HEK293 (cell line): ENCODE data around the gene ZNF804A.

Experiments
- CTCF ChIA-PET: fragments of 350-600 bp; formaldehyde crosslinking; extraction: SDS; loops from one replicate; lab custom pipeline; 2021; ENCODE audit warnings: antibody characterized with exemption; lab: Yijun Ruan, JAX
- POLR2A ChIA-PET: fragments of 300-600 bp; formaldehyde crosslinking; extraction: SDS; loops from one replicate; lab custom pipeline; 2020; ENCODE audit warnings: antibody characterized with exemption, inconsistent platforms; lab: Yijun Ruan, JAX
- H3K27ac ChIP-seq: fragments of 200-500 bp; sonication (Bioruptor generic); 2 replicates; pipeline ENCODE4 v1.5.1; 2014; ENCODE audit warnings: low read depth, low read length, control low read depth, inconsistent platforms; ENCODE audit errors: extremely low read depth
- H3K36me3 ChIP-seq, 2 experiments: fragments of 200-500 bp in 1 of 2; sonication (Bioruptor generic) in 1 of 2; 1 replicate in 1 of 2; 2 replicates in 1 of 2; pipeline ENCODE4 v1.5.1; 2014 to 2017; ENCODE audit warnings: inconsistent platforms in 2 of 2, low read length in 2 of 2; ENCODE audit not compliant: control insufficient read depth in 2 of 2, insufficient read depth in 1 of 2
- H3K4me1 ChIP-seq: fragments of 200-500 bp; sonication (Bioruptor generic); 2 replicates; pipeline ENCODE4 v1.5.1; 2014; ENCODE audit warnings: mild to moderate bottlenecking, low read length, inconsistent platforms; ENCODE audit not compliant: control insufficient read depth, insufficient read depth
- H3K4me3 ChIP-seq: 2 replicates; pipeline ENCODE4 v1.5.1; 2011; ENCODE audit warnings: low read depth, mild to moderate bottlenecking, control low read depth, low read length, moderate library complexity
- H3K9me3 ChIP-seq: fragments of 200-500 bp; sonication (Bioruptor generic); 2 replicates; pipeline ENCODE4 v1.5.1; 2014; ENCODE audit warnings: low read depth, low read length, inconsistent platforms; ENCODE audit not compliant: control insufficient read depth, insufficient read depth
- GLI4 ChIP-seq: fragments of 450-650 bp; formaldehyde crosslinking; IDR thresholded peaks from 2 replicates; pipeline ENCODE4 v1.5.1; 2016; ENCODE audit warnings: missing biosample characterization, missing genetic modification characterization
- HOXD13 ChIP-seq: sonication (generic); formaldehyde crosslinking; IDR thresholded peaks from 2 replicates; pipeline ENCODE4 v1.8.0; 2022; ENCODE audit warnings: missing genetic modification reagents, borderline replicate concordance
- ZBTB21 ChIP-seq: fragments of 450-650 bp; formaldehyde crosslinking; IDR thresholded peaks from 2 replicates; pipeline ENCODE4 v1.5.1; 2017; ENCODE audit warnings: missing biosample characterization, missing genetic modification characterization
- ZFHX2 ChIP-seq: fragments of 450-650 bp; formaldehyde crosslinking; conservative IDR thresholded peaks from 2 replicates; pipeline ENCODE4 v1.5.1; 2016; ENCODE audit warnings: missing biosample characterization, missing genetic modification characterization
- ZNF132 ChIP-seq: fragments of 450-650 bp; formaldehyde crosslinking; IDR thresholded peaks from 2 replicates; pipeline ENCODE4 v1.5.1; 2017; ENCODE audit warnings: missing biosample characterization, missing genetic modification characterization, borderline replicate concordance
- ZNF155 ChIP-seq: fragments of 450-650 bp; formaldehyde crosslinking; IDR thresholded peaks from 2 replicates; pipeline ENCODE4 v1.5.1; 2016; ENCODE audit warnings: missing biosample characterization, missing genetic modification characterization
- ZNF157 ChIP-seq: fragments of 450-650 bp; formaldehyde crosslinking; IDR thresholded peaks from 2 replicates; pipeline ENCODE4 v1.5.1; 2016; ENCODE audit warnings: missing biosample characterization, missing genetic modification characterization
- ZNF2 ChIP-seq: fragments of 450-650 bp; formaldehyde crosslinking; IDR thresholded peaks from 2 replicates; pipeline ENCODE4 v1.5.1; 2016; ENCODE audit warnings: missing biosample characterization, missing genetic modification characterization
- ZNF202 ChIP-seq: fragments of 450-650 bp; formaldehyde crosslinking; IDR thresholded peaks from 2 replicates; pipeline ENCODE4 v1.5.1; 2016; ENCODE audit warnings: missing biosample characterization, missing genetic modification characterization, borderline replicate concordance
- ZNF239 ChIP-seq: fragments of 450-650 bp; formaldehyde crosslinking; IDR thresholded peaks from 2 replicates; pipeline ENCODE4 v1.5.1; 2016; ENCODE audit warnings: missing biosample characterization, missing genetic modification characterization
- ZNF366 ChIP-seq: fragments of 450-650 bp; formaldehyde crosslinking; conservative IDR thresholded peaks from 2 replicates; pipeline ENCODE4 v1.5.1; 2016; ENCODE audit warnings: missing biosample characterization, missing genetic modification characterization
- ZNF416 ChIP-seq: fragments of 450-650 bp; formaldehyde crosslinking; IDR thresholded peaks from 2 replicates; pipeline ENCODE4 v1.5.1; 2016; ENCODE audit warnings: missing biosample characterization, missing genetic modification characterization
- ZNF48 ChIP-seq: fragments of 450-650 bp; formaldehyde crosslinking; IDR thresholded peaks from 2 replicates; pipeline ENCODE4 v1.5.1; 2016; ENCODE audit warnings: missing biosample characterization, missing genetic modification characterization
- ZNF529 ChIP-seq: fragments of 450-650 bp; formaldehyde crosslinking; IDR thresholded peaks from 2 replicates; pipeline ENCODE4 v1.5.1; 2017; ENCODE audit warnings: missing genetic modification characterization, missing biosample characterization; ENCODE audit not compliant: insufficient replicate concordance
- ZNF670 ChIP-seq: fragments of 450-650 bp; formaldehyde crosslinking; IDR thresholded peaks from 2 replicates; pipeline ENCODE4 v1.5.1; 2016; ENCODE audit warnings: missing biosample characterization, missing genetic modification characterization, low read depth
- ZNF747 ChIP-seq: fragments of 450-650 bp; formaldehyde crosslinking; IDR thresholded peaks from 2 replicates; pipeline ENCODE4 v1.5.1; 2016; ENCODE audit warnings: missing biosample characterization, missing genetic modification characterization
- ZNF777 ChIP-seq: fragments of 450-650 bp; formaldehyde crosslinking; IDR thresholded peaks from 2 replicates; pipeline ENCODE4 v1.5.1; 2017; ENCODE audit warnings: missing biosample characterization, missing genetic modification characterization, borderline replicate concordance
- ZNF792 ChIP-seq: fragments of 450-650 bp; formaldehyde crosslinking; IDR thresholded peaks from 2 replicates; pipeline ENCODE4 v1.5.1; 2016; ENCODE audit warnings: missing biosample characterization, missing genetic modification characterization
- TF ChIP-seq, protein P1 (sequence below): fragments of 450-650 bp; formaldehyde crosslinking; IDR thresholded peaks from 2 replicates; pipeline ENCODE4 v1.5.1; 2016; ENCODE audit warnings: missing biosample characterization, missing genetic modification characterization
- TF ChIP-seq, protein P2 (sequence below): fragments of 450-650 bp; formaldehyde crosslinking; IDR thresholded peaks from 2 replicates; pipeline ENCODE4 v1.5.1; 2016; ENCODE audit warnings: missing biosample characterization, missing genetic modification characterization
- TF ChIP-seq, protein P3 (sequence below): fragments of 450-650 bp; formaldehyde crosslinking; IDR thresholded peaks from 2 replicates; pipeline ENCODE4 v1.5.1; 2016; ENCODE audit warnings: missing biosample characterization, missing genetic modification characterization
- TF ChIP-seq, protein P4 (sequence below): fragments of 450-650 bp; formaldehyde crosslinking; IDR thresholded peaks from 2 replicates; pipeline ENCODE4 v1.5.1; 2016; ENCODE audit warnings: missing biosample characterization, missing genetic modification characterization
- TF ChIP-seq, protein P5 (sequence below): fragments of 450-650 bp; IDR thresholded peaks from 2 replicates; pipeline ENCODE4 v1.5.1; 2018; ENCODE audit warnings: missing biosample characterization, missing genetic modification characterization
- TF ChIP-seq, protein P6 (sequence below): fragments of 450-650 bp; formaldehyde crosslinking; IDR thresholded peaks from 2 replicates; pipeline ENCODE4 v1.5.1; 2016; ENCODE audit warnings: missing biosample characterization, missing genetic modification characterization

Gene ZNF804A

DNA sequence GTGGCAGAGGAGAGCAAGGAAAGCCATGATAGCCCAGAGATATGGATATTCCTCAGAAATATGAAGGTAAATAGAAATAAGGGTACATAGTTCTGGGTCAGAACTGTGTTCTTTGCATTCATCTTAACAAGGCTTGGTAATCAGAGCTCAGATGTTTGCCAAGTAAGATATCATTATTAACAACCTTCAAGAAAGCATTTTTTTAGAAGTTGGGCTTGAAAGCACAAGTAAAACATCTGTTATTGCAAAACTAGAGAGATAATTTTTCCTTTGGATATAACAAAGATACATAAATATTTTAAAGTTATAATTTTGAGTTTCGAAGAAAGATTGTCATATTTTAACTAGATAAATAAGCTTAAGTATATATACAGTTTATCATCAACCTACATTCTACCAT, 171.4 kb downstream of the ZNF804A start:
- CTCF ChIA-PET: no interaction called here

DNA sequence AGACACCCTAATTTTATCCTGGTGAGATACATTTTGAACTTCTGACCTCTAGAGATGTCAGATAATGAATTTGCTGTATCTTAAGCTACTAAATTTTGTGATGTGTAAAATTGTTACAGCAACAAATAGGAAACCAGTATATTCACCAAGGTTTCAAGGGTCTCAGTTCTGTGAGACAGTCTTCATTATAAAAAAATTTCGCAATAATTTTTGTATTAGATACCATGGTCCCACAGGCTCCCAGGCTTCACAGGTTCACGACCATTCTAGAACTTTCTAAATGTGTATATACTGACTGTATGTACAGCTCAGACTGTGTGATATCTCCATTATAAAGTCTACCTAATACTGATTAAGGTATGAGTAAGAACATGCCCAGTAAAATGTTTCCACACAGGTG, 181.4 kb downstream of the ZNF804A start:
- H3K36me3 ChIP-seq: no peaks in the 10 kb centered on the region
- ChIA-PET POLR2A (no interaction called here), CTCF (no interaction called here)
- H3K4me1 ChIP-seq: no peaks in the 10 kb centered on the region
- H3K4me3 ChIP-seq: no peak overlapping the region
- no peaks in the 10 kb centered on the region for H3K9me3 ChIP-seq
- TF ChIP-seq, protein P1, sequence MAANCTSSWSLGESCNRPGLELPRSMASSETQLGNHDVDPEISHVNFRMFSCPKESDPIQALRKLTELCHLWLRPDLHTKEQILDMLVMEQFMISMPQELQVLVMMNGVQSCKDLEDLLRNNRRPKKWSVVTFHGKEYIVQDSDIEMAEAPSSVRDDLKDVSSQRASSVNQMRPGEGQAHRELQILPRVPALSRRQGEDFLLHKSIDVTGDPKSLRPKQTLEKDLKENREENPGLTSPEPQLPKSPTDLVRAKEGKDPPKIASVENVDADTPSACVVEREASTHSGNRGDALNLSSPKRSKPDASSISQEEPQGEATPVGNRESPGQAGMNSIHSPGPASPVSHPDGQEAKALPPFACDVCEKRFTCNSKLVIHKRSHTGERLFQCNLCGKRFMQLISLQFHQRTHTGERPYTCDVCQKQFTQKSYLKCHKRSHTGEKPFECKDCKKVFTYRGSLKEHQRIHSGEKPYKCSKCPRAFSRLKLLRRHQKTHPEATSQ: no peak
- no peak overlapping the region for H3K27ac ChIP-seq

More for the DNA sequence above, 171.4 kb downstream of the ZNF804A start:
- H3K4me3 ChIP-seq: no peak overlapping the region
- POLR2A ChIA-PET: no interaction called here
- no peaks in the 10 kb centered on the region for H3K4me1 ChIP-seq
- H3K27ac ChIP-seq: no peak overlapping the region
- TF ChIP-seq ZNF155 (tag by site-specific recombination) (no peak), ZNF366 (no peak), ZNF202 (no peak)
- TF ChIP-seq, protein P2, sequence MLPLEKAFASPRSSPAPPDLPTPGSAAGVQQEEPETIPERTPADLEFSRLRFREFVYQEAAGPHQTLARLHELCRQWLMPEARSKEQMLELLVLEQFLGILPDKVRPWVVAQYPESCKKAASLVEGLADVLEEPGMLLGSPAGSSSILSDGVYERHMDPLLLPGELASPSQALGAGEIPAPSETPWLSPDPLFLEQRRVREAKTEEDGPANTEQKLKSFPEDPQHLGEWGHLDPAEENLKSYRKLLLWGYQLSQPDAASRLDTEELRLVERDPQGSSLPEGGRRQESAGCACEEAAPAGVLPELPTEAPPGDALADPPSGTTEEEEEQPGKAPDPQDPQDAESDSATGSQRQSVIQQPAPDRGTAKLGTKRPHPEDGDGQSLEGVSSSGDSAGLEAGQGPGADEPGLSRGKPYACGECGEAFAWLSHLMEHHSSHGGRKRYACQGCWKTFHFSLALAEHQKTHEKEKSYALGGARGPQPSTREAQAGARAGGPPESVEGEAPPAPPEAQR: no peak
- no peaks in the 10 kb centered on the region for H3K9me3 ChIP-seq
- H3K36me3 ChIP-seq: no peaks in the 10 kb centered on the region

DNA sequence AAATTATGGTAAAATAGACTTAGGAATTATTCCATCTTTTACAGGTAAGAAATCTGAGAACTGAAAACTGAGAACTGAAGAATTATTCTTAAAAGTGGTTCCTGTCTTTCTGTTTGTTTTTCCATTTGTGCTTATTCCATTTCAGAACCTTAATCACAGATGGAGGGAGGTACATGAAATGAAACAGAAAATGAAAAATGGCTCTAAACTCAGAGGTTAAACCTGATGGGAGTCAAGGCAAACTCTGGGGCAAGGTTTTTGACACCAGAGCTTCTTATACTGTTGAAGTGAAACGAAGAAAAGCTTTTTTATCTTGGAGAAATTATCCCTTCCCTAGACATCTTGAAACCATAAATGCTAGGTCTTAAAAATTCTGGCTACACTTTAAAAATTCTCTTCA, 182.1 kb downstream of the ZNF804A start:
- H3K4me3 ChIP-seq: no peak overlapping the region
- H3K4me1 ChIP-seq: no peaks in the 10 kb centered on the region
- TF ChIP-seq ZNF416 (tag by site-specific recombination): no peak
- TF ChIP-seq ZBTB21 (tag by site-specific recombination): no peak
- TF ChIP-seq, protein P3, sequence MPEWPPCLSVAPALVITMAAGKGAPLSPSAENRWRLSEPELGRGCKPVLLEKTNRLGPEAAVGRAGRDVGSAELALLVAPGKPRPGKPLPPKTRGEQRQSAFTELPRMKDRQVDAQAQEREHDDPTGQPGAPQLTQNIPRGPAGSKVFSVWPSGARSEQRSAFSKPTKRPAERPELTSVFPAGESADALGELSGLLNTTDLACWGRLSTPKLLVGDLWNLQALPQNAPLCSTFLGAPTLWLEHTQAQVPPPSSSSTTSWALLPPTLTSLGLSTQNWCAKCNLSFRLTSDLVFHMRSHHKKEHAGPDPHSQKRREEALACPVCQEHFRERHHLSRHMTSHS (tag by site-specific recombination): no peak
- no peak for TF ChIP-seq ZNF529
- TF ChIP-seq, protein P4, sequence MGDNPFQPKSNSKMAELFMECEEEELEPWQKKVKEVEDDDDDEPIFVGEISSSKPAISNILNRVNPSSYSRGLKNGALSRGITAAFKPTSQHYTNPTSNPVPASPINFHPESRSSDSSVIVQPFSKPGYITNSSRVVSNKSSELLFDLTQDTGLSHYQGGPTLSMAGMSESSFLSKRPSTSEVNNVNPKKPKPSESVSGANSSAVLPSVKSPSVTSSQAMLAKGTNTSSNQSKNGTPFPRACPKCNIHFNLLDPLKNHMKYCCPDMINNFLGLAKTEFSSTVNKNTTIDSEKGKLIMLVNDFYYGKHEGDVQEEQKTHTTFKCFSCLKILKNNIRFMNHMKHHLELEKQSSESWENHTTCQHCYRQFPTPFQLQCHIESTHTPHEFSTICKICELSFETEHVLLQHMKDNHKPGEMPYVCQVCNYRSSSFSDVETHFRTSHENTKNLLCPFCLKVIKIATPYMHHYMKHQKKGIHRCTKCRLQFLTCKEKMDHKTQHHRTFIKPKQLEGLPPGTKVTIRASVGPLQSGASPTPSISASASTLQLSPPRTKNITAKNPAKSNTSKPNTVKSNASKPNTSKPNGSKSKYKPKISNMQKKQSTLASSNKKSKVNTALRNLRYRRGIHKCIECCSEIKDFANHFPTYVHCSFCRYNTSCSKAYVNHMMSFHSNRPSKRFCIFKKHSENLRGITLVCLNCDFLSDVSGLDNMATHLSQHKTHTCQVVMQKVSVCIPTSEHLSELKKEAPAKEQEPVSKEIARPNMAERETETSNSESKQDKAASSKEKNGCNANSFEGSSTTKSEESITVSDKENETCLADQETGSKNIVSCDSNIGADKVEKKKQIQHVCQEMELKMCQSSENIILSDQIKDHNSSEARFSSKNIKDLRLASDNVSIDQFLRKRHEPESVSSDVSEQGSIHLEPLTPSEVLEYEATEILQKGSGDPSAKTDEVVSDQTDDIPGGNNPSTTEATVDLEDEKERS (tag by site-specific recombination): no peak
- no peak for TF ChIP-seq ZNF239 (tag by site-specific recombination)
- no peak for TF ChIP-seq GLI4 (tag by site-specific recombination)
- TF ChIP-seq ZNF2 (tag by site-specific recombination): no peak
- no peak for TF ChIP-seq ZNF777 (tag by site-specific recombination)
- TF ChIP-seq ZNF670: no peak
- no peak for TF ChIP-seq HOXD13 (CRISPR knock-in tag)
- TF ChIP-seq ZNF792 (tag by site-specific recombination): no peak
- no peak for TF ChIP-seq ZFHX2
- TF ChIP-seq, protein P5, sequence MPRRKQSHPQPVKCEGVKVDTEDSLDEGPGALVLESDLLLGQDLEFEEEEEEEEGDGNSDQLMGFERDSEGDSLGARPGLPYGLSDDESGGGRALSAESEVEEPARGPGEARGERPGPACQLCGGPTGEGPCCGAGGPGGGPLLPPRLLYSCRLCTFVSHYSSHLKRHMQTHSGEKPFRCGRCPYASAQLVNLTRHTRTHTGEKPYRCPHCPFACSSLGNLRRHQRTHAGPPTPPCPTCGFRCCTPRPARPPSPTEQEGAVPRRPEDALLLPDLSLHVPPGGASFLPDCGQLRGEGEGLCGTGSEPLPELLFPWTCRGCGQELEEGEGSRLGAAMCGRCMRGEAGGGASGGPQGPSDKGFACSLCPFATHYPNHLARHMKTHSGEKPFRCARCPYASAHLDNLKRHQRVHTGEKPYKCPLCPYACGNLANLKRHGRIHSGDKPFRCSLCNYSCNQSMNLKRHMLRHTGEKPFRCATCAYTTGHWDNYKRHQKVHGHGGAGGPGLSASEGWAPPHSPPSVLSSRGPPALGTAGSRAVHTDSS: no peak
- TF ChIP-seq ZNF157 (tag by site-specific recombination): no peak
- TF ChIP-seq ZNF132 (tag by site-specific recombination): no peak
- TF ChIP-seq, protein P6, sequence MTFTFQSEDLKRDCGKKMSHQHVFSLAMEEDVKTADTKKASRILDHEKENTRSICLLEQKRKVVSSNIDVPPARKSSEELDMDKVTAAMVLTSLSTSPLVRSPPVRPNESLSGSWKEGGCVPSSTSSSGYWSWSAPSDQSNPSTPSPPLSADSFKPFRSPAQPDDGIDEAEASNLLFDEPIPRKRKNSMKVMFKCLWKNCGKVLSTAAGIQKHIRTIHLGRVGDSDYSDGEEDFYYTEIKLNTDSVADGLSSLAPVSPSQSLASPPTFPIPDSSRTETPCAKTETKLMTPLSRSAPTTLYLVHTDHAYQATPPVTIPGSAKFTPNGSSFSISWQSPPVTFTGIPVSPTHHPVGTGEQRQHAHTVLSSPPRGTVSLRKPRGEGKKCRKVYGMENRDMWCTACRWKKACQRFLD: no peak
- TF ChIP-seq ZNF747 (tag by site-specific recombination): no peak
- TF ChIP-seq ZNF48 (tag by site-specific recombination): no peak
- no peak overlapping the region for H3K27ac ChIP-seq
- H3K36me3 ChIP-seq: no peaks in the 10 kb centered on the region
- ChIA-PET POLR2A (no interaction called here), CTCF (no interaction called here)
- no peaks in the 10 kb centered on the region for H3K9me3 ChIP-seq
